Stimulated activated effector memory CD8-positive, alpha-beta T cell treated with anti-CD3 and anti-CD28 coated beads, Interleukin-12 subunit alpha, Interleukin-12 subunit beta, amount 100 ng/mL, for 72 hours (primary cell): Measurements from ENCODE around the gene STK24.

Experiments used
- ATAC-seq: fragments of 150-1000 bp; cut with Tn5 transposase; 2 replicates; pipeline ENCODE4 v1.10.0; 2021
- DNase-seq, 2 donors: peaks; one replicate each; pipeline ENCODE4 v3.0.0; 2021 to 2022; ENCODE audit warnings: low spot score in 2 of 2
- H3K27ac Mint-ChIP-seq: one replicate; pipeline ENCODE4 v1.8.0; 2022; ENCODE audit warnings: mild to moderate bottlenecking, mixed read lengths
- H3K36me3 Mint-ChIP-seq: one replicate; pipeline ENCODE4 v1.8.0; 2022; ENCODE audit warnings: mild to moderate bottlenecking, mixed read lengths
- H3K4me1 Mint-ChIP-seq: one replicate; pipeline ENCODE4 v1.8.0; 2022; ENCODE audit warnings: mixed read lengths
- H3K4me3 Mint-ChIP-seq: one replicate; pipeline ENCODE4 v1.8.0; 2022; ENCODE audit warnings: mild to moderate bottlenecking, mixed read lengths
- H3K9me3 Mint-ChIP-seq: one replicate; pipeline ENCODE4 v1.8.0; 2022; ENCODE audit warnings: mixed read lengths

Gene STK24

DNA sequence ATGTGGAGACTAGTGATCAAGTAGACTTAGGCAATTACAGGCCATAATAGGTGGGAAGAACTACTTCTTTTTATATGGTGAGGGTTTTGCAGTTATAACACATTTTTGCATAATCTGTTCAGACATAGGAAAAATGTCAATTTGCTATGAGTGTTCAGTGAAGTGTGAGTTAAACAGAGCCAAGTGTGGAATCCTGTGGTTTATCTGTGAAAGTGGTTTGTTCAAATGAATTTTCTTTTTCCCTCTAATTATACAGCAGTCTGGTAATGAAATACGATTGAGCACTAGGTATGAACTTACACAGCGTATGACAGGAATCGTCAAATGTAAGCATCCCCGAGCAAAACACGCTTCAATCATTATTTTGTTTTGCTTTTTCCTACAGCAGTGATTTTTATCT lies 178.3 kb downstream of the STK24 start:
- no peaks in the 10 kb centered on the region for H3K9me3 Mint-ChIP-seq
- no peak overlapping the region for H3K27ac Mint-ChIP-seq
- no peak overlapping the region for H3K4me3 Mint-ChIP-seq
- H3K36me3 Mint-ChIP-seq: no peaks in the 10 kb centered on the region
- DNase-seq (no peak), ATAC-seq (no peak)
- no peaks in the 10 kb centered on the region for H3K4me1 Mint-ChIP-seq

DNA sequence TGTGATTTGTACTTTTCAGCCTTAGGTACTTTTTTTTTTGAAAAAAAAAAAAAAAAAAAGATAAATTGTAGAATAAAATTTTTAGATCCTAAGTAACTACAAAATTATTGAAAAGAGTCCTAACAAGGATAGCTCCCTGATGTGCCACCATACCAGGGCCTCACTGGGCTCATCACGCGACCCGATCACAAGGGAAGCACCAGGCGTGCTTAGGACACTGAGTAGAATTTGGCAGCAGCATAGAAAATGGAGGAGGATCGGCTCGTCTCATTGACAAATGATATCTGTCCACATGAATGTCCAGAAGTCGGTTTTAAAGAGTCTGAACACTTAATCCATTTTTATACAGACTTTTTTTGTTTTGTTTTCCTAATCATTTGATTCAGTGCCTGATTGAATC lies 179.0 kb downstream of the STK24 start:
- H3K9me3 Mint-ChIP-seq: no peaks in the 10 kb centered on the region
- DNase-seq: no peak
- no peaks in the 10 kb centered on the region for H3K36me3 Mint-ChIP-seq
- H3K4me3 Mint-ChIP-seq: no peak overlapping the region
- no peak overlapping the region for H3K27ac Mint-ChIP-seq
- no peaks in the 10 kb centered on the region for H3K4me1 Mint-ChIP-seq
- no peak for ATAC-seq

DNA sequence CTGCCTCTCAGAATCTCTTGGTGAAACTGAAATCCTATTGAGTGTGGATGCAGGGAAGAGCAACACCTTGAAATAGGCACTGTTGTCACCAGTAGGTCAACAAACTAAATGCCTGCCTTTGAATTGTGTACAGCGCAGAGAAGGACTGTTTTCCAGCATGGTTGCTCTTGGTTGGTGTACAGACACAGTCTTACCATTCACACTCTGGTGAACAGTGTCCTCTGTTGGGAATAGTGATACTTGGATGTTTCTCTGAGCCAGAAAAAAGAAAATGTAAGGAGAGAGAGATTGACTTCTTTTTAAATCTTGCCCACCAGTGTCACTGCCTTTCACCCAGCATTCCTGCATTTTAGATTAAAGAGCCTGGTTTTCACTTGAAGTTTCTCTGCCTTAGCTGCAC lies 179.7 kb downstream of the STK24 start:
- DNase-seq: no peak
- H3K4me1 Mint-ChIP-seq: no peaks in the 10 kb centered on the region
- ATAC-seq: no peak

DNA sequence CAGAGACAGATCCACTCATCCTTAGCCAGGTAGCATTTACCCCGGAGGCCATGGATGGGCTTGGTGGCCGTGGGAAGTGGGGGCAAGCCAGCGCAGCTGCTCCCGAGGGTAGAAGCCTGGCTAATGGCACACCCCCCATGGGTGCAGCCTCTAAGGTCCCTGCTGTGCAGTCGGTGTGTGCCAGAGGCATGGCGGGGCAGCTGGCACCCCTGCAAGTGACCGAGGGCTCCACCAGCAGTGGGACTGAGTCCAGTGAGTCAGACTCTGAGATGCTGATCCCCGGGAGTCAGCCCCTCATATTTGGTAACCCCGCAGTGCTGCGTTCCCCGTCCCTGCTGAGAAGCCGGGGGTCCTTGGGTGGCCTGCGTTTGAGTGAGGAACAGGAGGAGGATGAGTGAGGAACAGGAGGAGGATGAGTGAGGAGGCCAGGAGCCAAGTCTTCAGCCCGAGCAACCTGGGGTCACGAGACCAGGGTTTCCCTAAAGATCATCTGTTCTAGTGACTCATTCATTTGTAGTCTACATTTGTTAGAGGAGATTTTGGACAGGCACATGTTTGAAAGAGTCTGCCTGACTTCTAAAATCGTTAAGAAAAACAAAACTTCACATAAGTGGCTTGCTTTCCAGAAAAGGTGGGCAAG lies 180.7 kb downstream of the STK24 start:
- H3K36me3 Mint-ChIP-seq: no peaks in the 10 kb centered on the region
- H3K9me3 Mint-ChIP-seq: no peaks in the 10 kb centered on the region
- no peak overlapping the region for H3K4me3 Mint-ChIP-seq
- DNase-seq: no peak
- no peak for ATAC-seq
- no peaks in the 10 kb centered on the region for H3K4me1 Mint-ChIP-seq
- no peak overlapping the region for H3K27ac Mint-ChIP-seq

More for the DNA sequence above, 179.7 kb downstream of the STK24 start:
- H3K36me3 Mint-ChIP-seq: no peaks in the 10 kb centered on the region
- H3K4me3 Mint-ChIP-seq: no peak overlapping the region
- H3K9me3 Mint-ChIP-seq: no peaks in the 10 kb centered on the region
- no peak overlapping the region for H3K27ac Mint-ChIP-seq
